ENCODE data around the gene FOXD3. TPM values are rescaled to one million over a fixed set of nuclear protein-coding genes. Genes with fewer than 3 reads are reported as not detected.

FOXD3 gene
- under 1 TPM in 4 of 8 experiments, not detected in 4; 0.14 to 0.76 (median 0.46) TPM for total RNA-seq

- in situ Hi-C loops (cut with MboI; ENCODE audit: low pct_unique_long_range_greater_than_20kb in 2 of 9, low sequenced_read_pairs in 9 of 9, unreplicated experiment in 9 of 9) = no loop called here
- ATAC-seq (replicated peaks in 6 of 8) = peak; percentile 56 to 83 (median 71)
- no peak within 1 kb of the TSS for H3K27ac ChIP-seq
- WGBS, 10 experiments = 0 to 10% (median 0%) methylated on average over 1 to 3 of the region's 85 CpGs; no CpG with 5 or more reads in 6 of the 10 experiments
- H3K4me3 ChIP-seq = peak within 1 kb of the TSS; percentile 21 to 40 (median 33)
- H3K4me1 ChIP-seq (replicated peaks in 1 of 2) = peaks cover 2 to 6% of the 10 kb centered on the region in 2 donors
These were observed at the start of gene FOXD3 for GRCh38 chr1:63322114-63322943. Gene FOXD3, plus strand, starts transcription at chr1:63322567. Its CDS starts 492 bp downstream, at chr1:63323059.

GRCh38 chr1:63272811-63273210, 49.6 kb upstream of the FOXD3 start:
- in situ Hi-C loops (cut with MboI; ENCODE audit: low pct_unique_long_range_greater_than_20kb in 2 of 9, low sequenced_read_pairs in 9 of 9, unreplicated experiment in 9 of 9) = no loop called here

GRCh38 chr1:63274371-63274770, 48.0 kb upstream of the FOXD3 start:
- Histone ChIP-seq H3K4me3 (no peak overlapping the region), H3K4me1 (replicated peaks in 1 of 2) (peaks cover 9 to 16% of the 10 kb centered on the region in 2 donors), H3K27ac (no peak overlapping the region)
- in situ Hi-C loops (cut with MboI; ENCODE audit: low pct_unique_long_range_greater_than_20kb in 2 of 9, low sequenced_read_pairs in 9 of 9, unreplicated experiment in 9 of 9) = no loop called here
- no peak for ATAC-seq (replicated peaks in 6 of 8)

More at GRCh38 chr1:63272811-63273210, 49.6 kb upstream of the FOXD3 start:
- Histone ChIP-seq H3K4me3 (no peak overlapping the region), H3K27ac (no peak overlapping the region), H3K4me1 (replicated peaks in 1 of 2) (peaks cover 9 to 16% of the 10 kb centered on the region in 2 donors)
- ATAC-seq (replicated peaks in 6 of 8) = no peak
- WGBS, 10 experiments = 0 to 100% (median 86%) methylated on average over 1 to 2 of the region's 2 CpGs

GRCh38 chr1:63274979-63275378, 47.4 kb upstream of the FOXD3 start:
- ATAC-seq (replicated peaks in 6 of 8) = no peak
- in situ Hi-C loops (cut with MboI; ENCODE audit: low pct_unique_long_range_greater_than_20kb in 2 of 9, low sequenced_read_pairs in 9 of 9, unreplicated experiment in 9 of 9) = no loop called here
- Histone ChIP-seq H3K4me3 (no peak overlapping the region), H3K27ac (no peak overlapping the region), H3K4me1 (replicated peaks in 1 of 2) (peaks cover 9 to 16% of the 10 kb centered on the region in 2 donors)
- WGBS, 10 experiments = 0 to 79% (median 76%) methylated on average over 1 to 2 of the region's 2 CpGs; no CpG with 5 or more reads in 1 of the 10 experiments

- in situ Hi-C loops (cut with MboI; ENCODE audit: low pct_unique_long_range_greater_than_20kb in 2 of 9, low sequenced_read_pairs in 9 of 9, unreplicated experiment in 9 of 9) = no loop called here
- H3K4me1 ChIP-seq (replicated peaks in 1 of 2) = peaks cover 9 to 16% of the 10 kb centered on the region in 2 donors
- peak in 5 of 8 experiments; percentile 46 to 88 (median 78) for ATAC-seq (replicated peaks in 6 of 8)
- 42 to 72% (median 46%) methylated on average over 2 to 8 of the region's 8 CpGs; no CpG with 5 or more reads in 3 of the 10 experiments for WGBS, 10 experiments
- H3K27ac ChIP-seq = no peak overlapping the region
- H3K4me3 ChIP-seq = no peak overlapping the region
These were observed 45.7 kb upstream of the FOXD3 start for GRCh38 chr1:63276624-63277023.

- peaks cover 9 to 16% of the 10 kb centered on the region in 2 donors for H3K4me1 ChIP-seq (replicated peaks in 1 of 2)
- no peak overlapping the region for H3K4me3 ChIP-seq
- in situ Hi-C loops (cut with MboI; ENCODE audit: low pct_unique_long_range_greater_than_20kb in 2 of 9, low sequenced_read_pairs in 9 of 9, unreplicated experiment in 9 of 9) = no loop called here
- no peak for ATAC-seq (replicated peaks in 6 of 8)
- no peak overlapping the region for H3K27ac ChIP-seq
- WGBS, 10 experiments = 4 to 76% (median 50%) methylated on average over 1 to 3 of the region's 3 CpGs; no CpG with 5 or more reads in 1 of the 10 experiments
These were observed 44.9 kb upstream of the FOXD3 start for GRCh38 chr1:63277195-63278192.

GRCh38 chr1:63281753-63282152, 40.6 kb upstream of the FOXD3 start:
- Histone ChIP-seq H3K4me1 (replicated peaks in 1 of 2) (peaks cover 2 to 3% of the 10 kb centered on the region in 2 donors), H3K4me3 (no peak overlapping the region), H3K27ac (no peak overlapping the region)
- in situ Hi-C loops (cut with MboI; ENCODE audit: low pct_unique_long_range_greater_than_20kb in 2 of 9, low sequenced_read_pairs in 9 of 9, unreplicated experiment in 9 of 9) = no loop called here
- no peak for ATAC-seq (replicated peaks in 6 of 8)
- WGBS, 10 experiments = 6 to 100% (median 78%) methylated on average over 1 to 2 of the region's 2 CpGs

GRCh38 chr1:63289135-63289534, 33.2 kb upstream of the FOXD3 start:
- H3K27ac ChIP-seq = no peak overlapping the region
- in situ Hi-C loops (cut with MboI; ENCODE audit: low pct_unique_long_range_greater_than_20kb in 2 of 9, low sequenced_read_pairs in 9 of 9, unreplicated experiment in 9 of 9) = no loop called here
- no peak overlapping the region for H3K4me3 ChIP-seq
- H3K4me1 ChIP-seq (replicated peaks in 1 of 2) = no peaks in the 10 kb centered on the region
- no peak for ATAC-seq (replicated peaks in 6 of 8)

GRCh38 chr1:63294803-63295594, 27.4 kb upstream of the FOXD3 start:
- Histone ChIP-seq H3K27ac (no peak overlapping the region), H3K4me1 (replicated peaks in 1 of 2) (no peaks in the 10 kb centered on the region), H3K4me3 (no peak overlapping the region)
- ATAC-seq (replicated peaks in 6 of 8) = peak in 1 of 8 experiments; percentile 41
- in situ Hi-C loops (cut with MboI; ENCODE audit: low pct_unique_long_range_greater_than_20kb in 2 of 9, low sequenced_read_pairs in 9 of 9, unreplicated experiment in 9 of 9) = no loop called here
- WGBS, 10 experiments = 0 to 63% (median 39%) methylated on average over 1 to 6 of the region's 6 CpGs

GRCh38 chr1:63304410-63304809, 18.0 kb upstream of the FOXD3 start:
- no peak overlapping the region for H3K4me3 ChIP-seq
- H3K4me1 ChIP-seq (replicated peaks in 1 of 2) = no peaks in the 10 kb centered on the region
- no peak for ATAC-seq (replicated peaks in 6 of 8)
- in situ Hi-C loops (cut with MboI; ENCODE audit: low pct_unique_long_range_greater_than_20kb in 2 of 9, low sequenced_read_pairs in 9 of 9, unreplicated experiment in 9 of 9) = no loop called here
- WGBS, 10 experiments = 0 to 55% (median 14%) methylated on average over 1 to 2 of the region's 2 CpGs
- no peak overlapping the region for H3K27ac ChIP-seq

- peak in 2 of 8 experiments; percentile 35 to 48 for ATAC-seq (replicated peaks in 6 of 8)
- no peaks in the 10 kb centered on the region for H3K4me1 ChIP-seq (replicated peaks in 1 of 2)
- H3K4me3 ChIP-seq = no peak overlapping the region
- no peak overlapping the region for H3K27ac ChIP-seq
- in situ Hi-C loops (cut with MboI; ENCODE audit: low pct_unique_long_range_greater_than_20kb in 2 of 9, low sequenced_read_pairs in 9 of 9, unreplicated experiment in 9 of 9) = no loop called here
These were observed 17.3 kb upstream of the FOXD3 start for GRCh38 chr1:63305043-63305442.

GRCh38 chr1:63307196-63307794, 15.1 kb upstream of the FOXD3 start:
- no peak for ATAC-seq (replicated peaks in 6 of 8)
- no peaks in the 10 kb centered on the region for H3K4me1 ChIP-seq (replicated peaks in 1 of 2)
- H3K27ac ChIP-seq = no peak overlapping the region
- WGBS, 10 experiments = 0 to 93% (median 33%) methylated on average over 1 of the region's 1 CpG; no CpG with 5 or more reads in 1 of the 10 experiments
- no peak overlapping the region for H3K4me3 ChIP-seq
- in situ Hi-C loops (cut with MboI; ENCODE audit: low pct_unique_long_range_greater_than_20kb in 2 of 9, low sequenced_read_pairs in 9 of 9, unreplicated experiment in 9 of 9) = no loop called here
